ENCODE results near the gene TMEM131.

Gene TMEM131

GRCh38 chr2:97755491-97755890, 240.3 kb downstream of the TMEM131 start:
- peaks cover 95% of the 10 kb centered on the region for H3K36me3 Mint-ChIP-seq (ENCODE audit: low read depth)
- H3K4me3 Mint-ChIP-seq, result no peak overlapping the region
- H3K27ac Mint-ChIP-seq, result no peak overlapping the region
- no peaks in the 10 kb centered on the region for H3K27me3 Mint-ChIP-seq
- no peaks in the 10 kb centered on the region for H3K9me3 Mint-ChIP-seq
- intact Hi-C loops (cut with micrococcal nuclease), result no loop called here
- no peaks in the 10 kb centered on the region for H3K4me1 Mint-ChIP-seq (ENCODE audit: low read depth)

DNA sequence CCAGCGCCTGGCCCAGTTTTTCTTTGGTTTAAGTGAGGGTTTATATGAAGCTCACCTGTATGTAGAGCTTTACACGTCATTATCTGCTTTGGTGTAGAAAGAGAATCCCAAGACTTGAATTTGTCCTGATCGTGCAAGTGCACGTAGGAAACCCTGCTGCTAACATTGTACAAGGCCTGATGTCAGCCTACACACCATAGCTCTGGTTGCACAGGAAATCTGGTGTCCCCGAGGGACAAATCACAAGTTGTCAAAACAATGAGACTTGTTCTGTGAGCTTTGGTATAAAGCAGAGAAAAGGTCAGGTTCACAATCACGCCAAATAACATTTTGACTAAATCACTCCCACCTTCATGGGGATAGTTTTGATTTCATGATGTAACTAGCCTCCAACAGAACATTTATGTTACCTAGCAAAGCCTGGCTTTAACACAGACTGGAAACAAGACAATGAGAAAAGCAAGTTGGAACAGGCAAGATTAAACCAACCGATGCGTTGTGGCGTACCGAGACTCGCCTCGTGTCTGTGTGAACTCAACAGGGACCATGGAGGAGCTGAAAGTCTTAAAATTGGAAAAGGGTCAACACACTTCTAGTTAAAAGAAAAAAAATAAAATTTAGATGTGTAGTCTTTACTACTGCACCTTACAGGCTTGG, 240.9 kb downstream of the TMEM131 start:
- H3K36me3 Mint-ChIP-seq (ENCODE audit: low read depth), result peaks cover 95% of the 10 kb centered on the region
- no peak overlapping the region for H3K4me3 Mint-ChIP-seq
- H3K27ac Mint-ChIP-seq, result no peak overlapping the region
- intact Hi-C loops (cut with micrococcal nuclease), result no loop called here
- no peaks in the 10 kb centered on the region for H3K27me3 Mint-ChIP-seq
- H3K4me1 Mint-ChIP-seq (ENCODE audit: low read depth), result no peaks in the 10 kb centered on the region
- H3K9me3 Mint-ChIP-seq, result peaks cover 4% of the 10 kb centered on the region

DNA sequence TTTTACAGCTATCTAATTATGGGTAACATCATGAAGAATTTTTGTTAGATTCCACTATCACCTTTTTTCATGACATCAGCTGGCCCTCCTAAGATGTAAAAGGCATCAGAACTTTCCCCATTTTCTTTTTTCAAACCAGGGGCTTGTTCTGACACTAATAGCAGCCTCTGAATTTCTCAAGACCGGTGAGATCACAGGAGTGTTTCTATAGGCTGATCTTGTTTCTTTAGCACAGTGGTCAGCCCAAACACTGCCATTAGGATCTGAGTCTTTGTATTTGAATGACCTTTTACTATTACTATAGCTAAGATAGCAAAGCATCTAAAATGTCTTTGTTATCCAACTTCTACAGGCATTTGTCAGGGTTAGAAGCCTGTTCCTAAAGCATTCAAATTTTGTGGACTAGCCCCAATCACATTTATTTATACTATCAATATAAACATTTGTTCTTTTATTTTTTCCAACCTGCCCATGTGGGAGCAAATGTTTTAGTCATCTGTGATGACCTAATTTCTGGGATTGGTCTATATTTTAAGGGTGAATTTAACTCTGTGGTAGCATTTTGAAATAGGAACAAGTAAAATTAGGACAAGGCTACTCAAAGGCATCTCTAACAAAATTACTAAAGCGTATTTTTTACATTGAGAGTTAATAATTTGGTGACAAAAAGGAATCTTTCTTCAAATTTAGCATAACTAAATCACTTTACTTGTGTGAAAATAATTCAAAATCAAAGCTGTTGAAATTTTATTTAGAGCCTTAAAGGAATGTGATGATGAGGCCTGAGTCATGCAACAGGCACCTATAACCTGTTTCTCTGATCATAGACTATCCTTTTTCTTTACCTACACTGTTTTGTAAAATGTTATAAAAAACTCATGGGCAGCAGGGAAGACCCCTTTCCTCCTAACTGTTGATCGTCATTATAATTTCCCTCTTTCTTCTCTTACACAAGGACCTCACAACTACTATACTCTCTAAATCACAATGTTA, 243.1 kb downstream of the TMEM131 start:
- intact Hi-C loops (cut with micrococcal nuclease), result no loop called here
- peaks cover 82% of the 10 kb centered on the region for H3K36me3 Mint-ChIP-seq (ENCODE audit: low read depth)
- H3K9me3 Mint-ChIP-seq, result peaks cover 14% of the 10 kb centered on the region
- no peak overlapping the region for H3K27ac Mint-ChIP-seq
- no peaks in the 10 kb centered on the region for H3K27me3 Mint-ChIP-seq
- H3K4me3 Mint-ChIP-seq, result no peak overlapping the region
- H3K4me1 Mint-ChIP-seq (ENCODE audit: low read depth), result peaks cover 15% of the 10 kb centered on the region

DNA sequence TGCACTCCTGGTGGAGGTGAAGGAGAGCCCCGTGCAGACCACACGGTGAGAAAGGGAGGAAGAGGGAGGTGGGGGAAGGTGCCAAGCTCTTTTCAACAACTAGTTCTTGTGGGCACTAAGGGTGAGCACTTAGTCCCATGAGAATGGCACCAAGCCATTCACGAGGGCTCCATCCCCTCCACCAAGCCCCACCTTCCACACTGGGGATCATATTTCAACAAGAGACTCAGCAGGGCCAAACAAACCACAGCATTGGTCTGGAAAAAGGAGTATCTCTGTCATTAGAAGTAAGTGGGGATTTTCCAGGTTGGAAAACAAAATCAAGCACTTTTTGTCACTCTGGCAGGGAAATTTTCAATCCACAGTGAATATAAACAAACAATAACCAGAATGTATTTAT, 244.0 kb downstream of the TMEM131 start:
- Mint-ChIP-seq H3K36me3 (ENCODE audit: low read depth) (peaks cover 82% of the 10 kb centered on the region), H3K27me3 (no peaks in the 10 kb centered on the region), H3K4me3 (no peak overlapping the region), H3K27ac (no peak overlapping the region), H3K9me3 (peaks cover 14% of the 10 kb centered on the region), H3K4me1 (ENCODE audit: low read depth) (peaks cover 15% of the 10 kb centered on the region)
- intact Hi-C loops (cut with micrococcal nuclease), result no loop called here

- Mint-ChIP-seq H3K9me3 (peaks cover 14% of the 10 kb centered on the region), H3K27ac (no peak overlapping the region), H3K36me3 (ENCODE audit: low read depth) (peaks cover 75% of the 10 kb centered on the region), H3K4me3 (no peak overlapping the region), H3K4me1 (ENCODE audit: low read depth) (peaks cover 15% of the 10 kb centered on the region), H3K27me3 (no peaks in the 10 kb centered on the region)
- intact Hi-C loops (cut with micrococcal nuclease), result no loop called here
These were observed 245.7 kb downstream of the TMEM131 start for GRCh38 chr2:97750017-97750416.

DNA sequence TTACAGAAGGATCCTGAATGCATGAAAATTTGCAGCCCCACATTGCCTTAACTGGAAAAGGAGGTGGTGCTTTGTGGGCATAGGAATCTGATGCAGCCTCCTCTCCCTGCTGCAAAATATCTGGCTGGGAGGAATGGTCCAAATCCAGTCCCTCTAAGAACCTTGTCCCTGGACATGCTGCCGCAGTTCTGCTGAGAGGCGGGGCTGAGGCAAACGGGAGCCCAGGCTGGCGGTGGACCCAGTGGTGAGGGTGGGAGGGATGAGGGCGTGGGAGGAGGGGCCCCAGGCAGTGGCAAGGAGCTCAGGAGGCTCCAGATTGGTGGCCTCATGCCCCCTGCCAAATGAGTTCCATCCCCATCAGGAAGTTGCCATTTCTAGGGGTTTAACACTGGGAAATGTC, 246.2 kb downstream of the TMEM131 start:
- peaks cover 15% of the 10 kb centered on the region for H3K4me1 Mint-ChIP-seq (ENCODE audit: low read depth)
- H3K27ac Mint-ChIP-seq, result no peak overlapping the region
- no peaks in the 10 kb centered on the region for H3K27me3 Mint-ChIP-seq
- H3K4me3 Mint-ChIP-seq, result no peak overlapping the region
- H3K9me3 Mint-ChIP-seq, result peaks cover 14% of the 10 kb centered on the region
- intact Hi-C loops (cut with micrococcal nuclease), result no loop called here
- H3K36me3 Mint-ChIP-seq (ENCODE audit: low read depth), result peaks cover 72% of the 10 kb centered on the region

DNA sequence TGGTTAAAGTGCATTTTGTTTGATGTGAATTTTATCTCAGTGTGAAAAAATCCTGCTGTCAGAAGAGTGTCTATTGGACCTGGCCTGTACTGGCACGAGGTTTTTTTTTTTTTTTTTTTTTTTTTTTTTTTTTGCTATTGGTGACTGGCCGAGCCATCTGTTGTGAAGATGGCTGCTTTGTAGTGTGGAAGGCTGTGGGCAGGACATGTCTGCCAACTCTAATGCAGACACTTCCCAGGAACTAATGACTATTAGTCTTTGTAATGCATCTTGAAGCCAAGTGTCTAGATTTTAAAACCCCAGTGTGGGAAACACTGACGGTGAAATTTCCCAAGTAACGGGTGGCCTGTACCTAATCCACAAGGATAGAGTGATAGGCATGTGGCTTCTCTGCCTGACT, 248.0 kb downstream of the TMEM131 start:
- Mint-ChIP-seq H3K27ac (no peak overlapping the region), H3K9me3 (peaks cover 14% of the 10 kb centered on the region), H3K4me1 (ENCODE audit: low read depth) (peaks cover 15% of the 10 kb centered on the region), H3K4me3 (no peak overlapping the region), H3K27me3 (no peaks in the 10 kb centered on the region), H3K36me3 (ENCODE audit: low read depth) (peaks cover 69% of the 10 kb centered on the region)
- intact Hi-C loops (cut with micrococcal nuclease), result no loop called here

- intact Hi-C loops (cut with micrococcal nuclease), result no loop called here
- Mint-ChIP-seq H3K9me3 (peaks cover 14% of the 10 kb centered on the region), H3K4me1 (ENCODE audit: low read depth) (peaks cover 19% of the 10 kb centered on the region), H3K36me3 (ENCODE audit: low read depth) (peaks cover 66% of the 10 kb centered on the region), H3K27ac (no peak overlapping the region), H3K27me3 (no peaks in the 10 kb centered on the region), H3K4me3 (no peak overlapping the region)
These were observed 248.5 kb downstream of the TMEM131 start for GRCh38 chr2:97747285-97747684.

GRCh38 chr2:97745474-97746174, 250.1 kb downstream of the TMEM131 start:
- peaks cover 25% of the 10 kb centered on the region for H3K4me1 Mint-ChIP-seq (ENCODE audit: low read depth)
- H3K9me3 Mint-ChIP-seq, result peaks cover 14% of the 10 kb centered on the region
- H3K36me3 Mint-ChIP-seq (ENCODE audit: low read depth), result peaks cover 49% of the 10 kb centered on the region
- no peak overlapping the region for H3K27ac Mint-ChIP-seq
- intact Hi-C loops (cut with micrococcal nuclease), result no loop called here
- peaks cover 2% of the 10 kb centered on the region for H3K27me3 Mint-ChIP-seq
- H3K4me3 Mint-ChIP-seq, result no peak overlapping the region

DNA sequence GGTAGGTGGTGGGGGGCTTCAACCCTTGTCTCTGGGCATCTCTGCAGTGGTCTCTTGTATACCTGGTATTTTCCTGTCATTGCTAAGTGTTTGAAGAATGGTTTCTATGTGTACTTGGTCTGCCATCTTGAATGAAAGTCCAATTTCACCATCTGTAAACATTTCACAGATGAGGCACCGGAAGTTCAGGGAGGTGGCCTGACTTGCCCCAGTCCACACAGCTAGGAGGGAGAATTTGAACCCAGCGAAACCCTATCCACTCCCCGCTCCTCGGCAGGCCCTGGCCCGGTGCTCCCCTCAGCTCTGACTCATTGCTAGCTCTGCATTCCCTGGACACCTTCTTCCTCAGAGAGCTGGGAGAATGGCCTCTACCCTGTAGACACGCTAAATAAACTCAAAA, 251.8 kb downstream of the TMEM131 start:
- intact Hi-C loops (cut with micrococcal nuclease), result no loop called here
- Mint-ChIP-seq H3K27ac (no peak overlapping the region), H3K36me3 (ENCODE audit: low read depth) (peaks cover 33% of the 10 kb centered on the region), H3K4me3 (no peak overlapping the region), H3K27me3 (peaks cover 2% of the 10 kb centered on the region), H3K9me3 (peaks cover under 1% of the 10 kb centered on the region), H3K4me1 (ENCODE audit: low read depth) (peaks cover 19% of the 10 kb centered on the region)

DNA sequence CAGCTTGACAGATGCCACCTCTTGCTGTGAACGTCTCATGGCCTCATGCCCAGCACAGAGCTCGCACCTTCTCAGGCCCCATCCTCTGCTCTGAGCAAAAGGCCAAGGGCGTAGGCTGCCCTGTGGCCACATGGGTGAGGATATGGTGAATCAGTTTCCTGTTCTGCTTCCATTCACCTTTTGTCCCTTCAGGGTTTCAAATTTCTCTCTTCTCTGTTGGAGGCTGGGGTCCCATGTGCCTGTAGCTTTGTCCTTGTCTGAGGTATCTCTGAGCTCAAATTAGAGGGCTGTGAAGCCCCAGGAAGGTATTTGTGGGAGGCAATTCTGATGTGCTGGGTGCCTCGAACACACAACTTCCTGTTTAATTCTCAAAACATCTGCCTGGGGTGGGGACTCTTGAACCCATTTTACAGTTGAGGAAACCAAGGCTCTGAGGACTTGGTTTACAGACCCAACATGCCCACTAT, 253.3 kb downstream of the TMEM131 start:
- peaks cover 10% of the 10 kb centered on the region for H3K4me1 Mint-ChIP-seq (ENCODE audit: low read depth)
- H3K27me3 Mint-ChIP-seq, result peaks cover 2% of the 10 kb centered on the region
- H3K4me3 Mint-ChIP-seq, result no peak overlapping the region
- intact Hi-C loops (cut with micrococcal nuclease), result no loop called here
- peaks cover 30% of the 10 kb centered on the region for H3K36me3 Mint-ChIP-seq (ENCODE audit: low read depth)
- H3K27ac Mint-ChIP-seq, result no peak overlapping the region
- no peaks in the 10 kb centered on the region for H3K9me3 Mint-ChIP-seq

DNA sequence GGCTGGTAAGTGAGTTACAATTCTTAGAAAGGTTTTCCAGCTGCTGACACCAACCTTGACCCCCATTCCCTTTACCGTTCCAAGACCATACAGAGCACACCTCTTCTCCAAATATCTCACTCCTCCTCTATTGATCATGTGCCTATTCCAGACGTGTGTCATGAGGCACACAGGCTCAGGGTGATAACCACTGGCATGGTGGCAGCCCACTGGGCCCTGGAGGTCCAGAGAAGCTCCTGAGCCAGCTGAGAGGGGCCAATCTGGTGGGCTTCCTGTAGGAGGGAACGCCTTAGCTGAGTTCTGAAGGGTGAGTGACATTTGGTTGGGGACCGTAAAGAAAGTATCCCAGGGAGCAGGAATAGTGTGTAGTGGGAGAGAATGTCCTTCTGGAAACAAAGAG, 254.1 kb downstream of the TMEM131 start:
- Mint-ChIP-seq H3K36me3 (ENCODE audit: low read depth) (peaks cover 22% of the 10 kb centered on the region), H3K9me3 (no peaks in the 10 kb centered on the region), H3K4me3 (no peak overlapping the region), H3K27me3 (peaks cover 2% of the 10 kb centered on the region), H3K4me1 (ENCODE audit: low read depth) (peaks cover 10% of the 10 kb centered on the region), H3K27ac (no peak overlapping the region)
- intact Hi-C loops (cut with micrococcal nuclease), result loop anchor here (2.0 kb wide), 1 partner anchor 643 kb away; no protein-coding TSS in a partner anchor

- H3K36me3 Mint-ChIP-seq (ENCODE audit: low read depth), result peaks cover 19% of the 10 kb centered on the region
- peaks cover 2% of the 10 kb centered on the region for H3K27me3 Mint-ChIP-seq
- H3K27ac Mint-ChIP-seq, result no peak overlapping the region
- H3K4me1 Mint-ChIP-seq (ENCODE audit: low read depth), result peaks cover 10% of the 10 kb centered on the region
- H3K4me3 Mint-ChIP-seq, result no peak overlapping the region
- intact Hi-C loops (cut with micrococcal nuclease), result loop anchor here (2.0 kb wide), 1 partner anchor 644 kb away; no protein-coding TSS in a partner anchor
- no peaks in the 10 kb centered on the region for H3K9me3 Mint-ChIP-seq
These were observed 254.5 kb downstream of the TMEM131 start for GRCh38 chr2:97741251-97741650.

Measured in dendritic cell treated with granulocyte-macrophage colony-stimulating factor and Interleukin-4, amounts not matched to agents 40 ng/mL and 50 ng/mL, for 4 days (primary cell).